Gastrocnemius medialis (tissue), 4 donors: ENCODE measurements around the gene SHQ1.

Experiments used
- CTCF ChIP-seq, 5 experiments: fragments of 450-650 bp in 3 of 5; fragments of 200-600 bp in 2 of 5; sonication (generic) in 2 of 5; IDR thresholded peaks in 4 of 5; conservative IDR thresholded peaks in 1 of 5; 1 replicate in 4 of 5; 2 replicates in 1 of 5; pipeline ENCODE4 v1.5.1; 2016 to 2019; ENCODE audit warnings: antibody characterized with exemption in 5 of 5, mild to moderate bottlenecking in 3 of 5, moderate library complexity in 3 of 5
- POLR2A ChIP-seq, 2 donors: fragments of 450-650 bp; IDR thresholded peaks; one replicate each; pipeline ENCODE4 v1.6.1; 2017; ENCODE audit warnings: antibody characterized with exemption in 2 of 2, mild to moderate bottlenecking in 2 of 2, moderate library complexity in 2 of 2

DNA sequence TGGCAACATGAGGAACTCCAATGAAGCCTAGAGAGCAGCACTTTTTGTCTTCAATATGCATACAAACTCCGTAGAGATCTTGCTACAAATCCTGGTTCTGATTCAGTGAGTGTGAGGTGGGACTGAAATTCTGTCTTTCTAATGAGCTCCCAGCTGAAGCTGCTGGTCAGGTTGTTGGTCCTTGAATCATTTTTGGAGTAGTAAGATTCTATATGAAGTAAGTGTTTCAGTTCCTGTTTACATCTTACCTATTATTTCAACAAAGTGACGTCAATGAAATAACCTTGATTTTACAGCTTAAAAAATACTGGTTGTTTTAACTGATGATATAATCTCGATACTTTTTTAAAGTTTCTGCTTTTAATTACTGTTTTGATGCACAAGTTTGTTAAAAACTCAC, 33.9 kb downstream of the SHQ1 start:
- TF ChIP-seq CTCF (IDR thresholded peaks at IDR 0.05 in 4 of 5, conservative IDR thresholded peaks at IDR 0.05 in 1 of 5) (no peak), POLR2A (IDR thresholded peaks at IDR 0.05) (no peak)
